Measurements from ENCODE around the gene ADAP1. TPM values are rescaled to one million over a fixed set of nuclear protein-coding genes. Genes with fewer than 3 reads are reported as not detected.

ADAP1 gene
- total RNA-seq, 1 experiment from 2014 or later, result 3.1 TPM

DNA sequence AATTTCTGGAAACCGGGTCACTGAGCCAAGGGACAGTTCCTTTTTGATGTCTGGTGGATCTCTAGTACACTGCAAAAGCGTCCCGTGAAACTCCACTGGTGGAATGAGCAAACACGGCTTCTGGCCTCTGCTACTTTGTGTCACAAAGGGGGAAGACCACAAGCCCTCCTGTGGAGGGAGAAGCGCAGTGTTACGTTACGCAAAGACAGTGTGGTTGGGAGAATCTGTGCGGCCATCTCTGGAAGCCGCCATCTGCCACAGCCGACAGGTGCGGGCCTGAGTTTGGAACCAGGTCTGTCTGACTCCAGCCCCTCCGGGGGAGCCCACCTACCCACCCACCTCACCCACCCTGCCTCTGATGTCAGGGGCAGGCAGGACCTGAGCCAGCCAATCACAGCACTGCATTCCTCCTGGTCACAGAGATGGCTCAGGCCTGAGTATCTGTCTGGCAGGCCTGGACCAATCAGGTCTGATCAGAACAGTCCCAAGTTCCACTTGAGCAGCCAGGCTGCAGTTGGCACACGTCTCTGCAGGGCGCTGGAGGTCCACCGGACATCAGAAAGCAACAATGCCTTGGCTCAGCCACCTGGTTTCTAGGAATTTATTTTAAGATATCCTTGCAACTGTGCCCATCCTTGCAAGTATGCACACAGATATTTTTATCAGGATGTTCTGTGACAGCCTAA is 25.5 kb upstream of the ADAP1 start:
- H3K4me1 ChIP-seq (ENCODE audit: control insufficient read depth, insufficient read depth, low read length), result peaks cover 16% of the 10 kb centered on the region
- no peaks in the 10 kb centered on the region for H3K9me3 ChIP-seq (ENCODE audit: control insufficient read depth, insufficient read depth, low read depth, low read length)
- no peaks in the 10 kb centered on the region for H3K27me3 ChIP-seq (ENCODE audit: control insufficient read depth, insufficient read depth, low read length)
- H3K36me3 ChIP-seq (ENCODE audit: control insufficient read depth, insufficient read depth, low read length), result no peaks in the 10 kb centered on the region
- ChIA-PET POLR2A (no interaction called here), CTCF (no interaction called here)
- ATAC-seq, result no peak
- DNase-seq (ENCODE audit: low read depth, low spot score), result no peak
- in situ Hi-C loops (cut with HindIII; ENCODE audit: low pct_unique_long_range_greater_than_20kb, low sequenced_read_pairs) (no loop called here), intact Hi-C loops (cut with micrococcal nuclease; ENCODE audit: unreplicated experiment) (no loop called here)
- H3K4me3 ChIP-seq (ENCODE audit: low read depth in 2 of 2, low read length in 2 of 2), result no peak overlapping the region
- TF ChIP-seq TCF7L2 (IDR thresholded peaks at IDR 0.05; ENCODE audit: low read depth, low read length) (no peak), POLR2AphosphoS5 (IDR thresholded peaks at IDR 0.05; ENCODE audit: low read depth, low read length) (no peak), SIN3A (IDR thresholded peaks at IDR 0.05; ENCODE audit: borderline replicate concordance, insufficient read depth, low read depth, low read length) (no peak)
- TF ChIP-seq, protein P1, sequence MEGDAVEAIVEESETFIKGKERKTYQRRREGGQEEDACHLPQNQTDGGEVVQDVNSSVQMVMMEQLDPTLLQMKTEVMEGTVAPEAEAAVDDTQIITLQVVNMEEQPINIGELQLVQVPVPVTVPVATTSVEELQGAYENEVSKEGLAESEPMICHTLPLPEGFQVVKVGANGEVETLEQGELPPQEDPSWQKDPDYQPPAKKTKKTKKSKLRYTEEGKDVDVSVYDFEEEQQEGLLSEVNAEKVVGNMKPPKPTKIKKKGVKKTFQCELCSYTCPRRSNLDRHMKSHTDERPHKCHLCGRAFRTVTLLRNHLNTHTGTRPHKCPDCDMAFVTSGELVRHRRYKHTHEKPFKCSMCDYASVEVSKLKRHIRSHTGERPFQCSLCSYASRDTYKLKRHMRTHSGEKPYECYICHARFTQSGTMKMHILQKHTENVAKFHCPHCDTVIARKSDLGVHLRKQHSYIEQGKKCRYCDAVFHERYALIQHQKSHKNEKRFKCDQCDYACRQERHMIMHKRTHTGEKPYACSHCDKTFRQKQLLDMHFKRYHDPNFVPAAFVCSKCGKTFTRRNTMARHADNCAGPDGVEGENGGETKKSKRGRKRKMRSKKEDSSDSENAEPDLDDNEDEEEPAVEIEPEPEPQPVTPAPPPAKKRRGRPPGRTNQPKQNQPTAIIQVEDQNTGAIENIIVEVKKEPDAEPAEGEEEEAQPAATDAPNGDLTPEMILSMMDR (IDR thresholded peaks at IDR 0.05), result no peak
- TF ChIP-seq, protein P2, sequence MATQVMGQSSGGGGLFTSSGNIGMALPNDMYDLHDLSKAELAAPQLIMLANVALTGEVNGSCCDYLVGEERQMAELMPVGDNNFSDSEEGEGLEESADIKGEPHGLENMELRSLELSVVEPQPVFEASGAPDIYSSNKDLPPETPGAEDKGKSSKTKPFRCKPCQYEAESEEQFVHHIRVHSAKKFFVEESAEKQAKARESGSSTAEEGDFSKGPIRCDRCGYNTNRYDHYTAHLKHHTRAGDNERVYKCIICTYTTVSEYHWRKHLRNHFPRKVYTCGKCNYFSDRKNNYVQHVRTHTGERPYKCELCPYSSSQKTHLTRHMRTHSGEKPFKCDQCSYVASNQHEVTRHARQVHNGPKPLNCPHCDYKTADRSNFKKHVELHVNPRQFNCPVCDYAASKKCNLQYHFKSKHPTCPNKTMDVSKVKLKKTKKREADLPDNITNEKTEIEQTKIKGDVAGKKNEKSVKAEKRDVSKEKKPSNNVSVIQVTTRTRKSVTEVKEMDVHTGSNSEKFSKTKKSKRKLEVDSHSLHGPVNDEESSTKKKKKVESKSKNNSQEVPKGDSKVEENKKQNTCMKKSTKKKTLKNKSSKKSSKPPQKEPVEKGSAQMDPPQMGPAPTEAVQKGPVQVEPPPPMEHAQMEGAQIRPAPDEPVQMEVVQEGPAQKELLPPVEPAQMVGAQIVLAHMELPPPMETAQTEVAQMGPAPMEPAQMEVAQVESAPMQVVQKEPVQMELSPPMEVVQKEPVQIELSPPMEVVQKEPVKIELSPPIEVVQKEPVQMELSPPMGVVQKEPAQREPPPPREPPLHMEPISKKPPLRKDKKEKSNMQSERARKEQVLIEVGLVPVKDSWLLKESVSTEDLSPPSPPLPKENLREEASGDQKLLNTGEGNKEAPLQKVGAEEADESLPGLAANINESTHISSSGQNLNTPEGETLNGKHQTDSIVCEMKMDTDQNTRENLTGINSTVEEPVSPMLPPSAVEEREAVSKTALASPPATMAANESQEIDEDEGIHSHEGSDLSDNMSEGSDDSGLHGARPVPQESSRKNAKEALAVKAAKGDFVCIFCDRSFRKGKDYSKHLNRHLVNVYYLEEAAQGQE (IDR thresholded peaks at IDR 0.05; ENCODE audit: insufficient read depth in 1 of 2, low read depth in 2 of 2, low read length in 1 of 2), result no peak
- BruUV-seq (replicated peaks), result no TSS peak
- no peak overlapping the region for H3K27ac ChIP-seq (ENCODE audit: low read length)

DNA sequence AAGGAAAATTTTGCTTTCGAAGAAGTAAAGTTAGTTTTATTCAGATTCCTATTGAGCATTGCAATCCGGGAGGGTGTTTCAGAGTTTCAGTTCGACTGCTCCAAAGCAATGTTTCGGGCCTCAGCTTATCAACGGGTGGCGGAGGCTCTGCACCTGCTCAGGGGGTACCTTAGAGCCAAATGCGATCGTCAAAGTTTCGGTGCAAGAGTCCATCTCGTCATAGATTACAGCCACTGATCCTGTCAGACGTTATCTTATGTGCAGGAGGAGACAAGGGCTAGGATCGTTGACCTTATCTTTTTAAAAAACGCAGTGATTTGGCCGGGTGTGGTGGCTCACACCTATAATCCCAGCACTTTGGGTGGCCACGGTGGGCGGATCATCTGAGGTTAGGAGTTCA is 24.7 kb upstream of the ADAP1 start:
- CTCF ChIA-PET, result no interaction called here
- BruUV-seq (replicated peaks), result no TSS peak

More for the DNA sequence above, 24.7 kb upstream of the ADAP1 start:
- POLR2A ChIA-PET, result no interaction called here
- no peak for DNase-seq (ENCODE audit: low read depth, low spot score)
- Histone ChIP-seq H3K4me1 (ENCODE audit: control insufficient read depth, insufficient read depth, low read length) (peaks cover 16% of the 10 kb centered on the region), H3K36me3 (ENCODE audit: control insufficient read depth, insufficient read depth, low read length) (no peaks in the 10 kb centered on the region), H3K9me3 (ENCODE audit: control insufficient read depth, insufficient read depth, low read depth, low read length) (no peaks in the 10 kb centered on the region), H3K4me3 (ENCODE audit: low read depth in 2 of 2, low read length in 2 of 2) (no peak overlapping the region), H3K27ac (ENCODE audit: low read length) (no peak overlapping the region), H3K27me3 (ENCODE audit: control insufficient read depth, insufficient read depth, low read length) (no peaks in the 10 kb centered on the region)
- TF ChIP-seq SIN3A (IDR thresholded peaks at IDR 0.05; ENCODE audit: borderline replicate concordance, insufficient read depth, low read depth, low read length), result no peak
- TF ChIP-seq, protein P1 (IDR thresholded peaks at IDR 0.05), result no peak
- TF ChIP-seq TCF7L2 (IDR thresholded peaks at IDR 0.05; ENCODE audit: low read depth, low read length), result no peak
- TF ChIP-seq POLR2AphosphoS5 (IDR thresholded peaks at IDR 0.05; ENCODE audit: low read depth, low read length), result no peak
- TF ChIP-seq, protein P2 (IDR thresholded peaks at IDR 0.05; ENCODE audit: insufficient read depth in 1 of 2, low read depth in 2 of 2, low read length in 1 of 2), result no peak
- in situ Hi-C loops (cut with HindIII; ENCODE audit: low pct_unique_long_range_greater_than_20kb, low sequenced_read_pairs), result no loop called here
- intact Hi-C loops (cut with micrococcal nuclease; ENCODE audit: unreplicated experiment), result no loop called here
- ATAC-seq, result no peak
